Parathyroid adenoma (tissue), 2 donors: Measurements from ENCODE around the gene ARMS2.

Experiments
- H2AFZ ChIP-seq: fragments of 300-600 bp; sonication (generic); one replicate; pipeline ENCODE4 v1.7.0; 2017; ENCODE audit warnings: antibody characterized with exemption, mild to moderate bottlenecking
- H3K27ac ChIP-seq: fragments of 300-600 bp; sonication (generic); one replicate; pipeline ENCODE4 v1.7.0; 2017
- H3K27me3 ChIP-seq: fragments of 300-600 bp; sonication (generic); one replicate; pipeline ENCODE4 v1.7.0; 2017; ENCODE audit warnings: low read length; ENCODE audit not compliant: control insufficient read depth, insufficient read depth
- H3K36me3 ChIP-seq: fragments of 300-600 bp; sonication (generic); one replicate; pipeline ENCODE4 v1.7.0; 2017; ENCODE audit warnings: low read length; ENCODE audit not compliant: control insufficient read depth, insufficient read depth
- H3K4me1 ChIP-seq: fragments of 300-600 bp; sonication (generic); one replicate; pipeline ENCODE4 v1.7.0; 2017; ENCODE audit warnings: control low read depth
- H3K4me2 ChIP-seq: fragments of 300-600 bp; sonication (generic); one replicate; pipeline ENCODE4 v1.7.0; 2017; ENCODE audit warnings: low read length
- H3K4me3 ChIP-seq: fragments of 300-600 bp; sonication (generic); one replicate; pipeline ENCODE4 v1.7.0; 2017; ENCODE audit warnings: low read depth, low read length
- H3K79me2 ChIP-seq: fragments of 300-600 bp; sonication (generic); one replicate; pipeline ENCODE4 v1.7.0; 2017; ENCODE audit warnings: control low read depth
- H3K9ac ChIP-seq: fragments of 300-600 bp; sonication (generic); one replicate; pipeline ENCODE4 v1.7.0; 2017; ENCODE audit warnings: mild to moderate bottlenecking
- H3K9me3 ChIP-seq: fragments of 300-600 bp; sonication (generic); one replicate; pipeline ENCODE4 v1.7.0; 2017; ENCODE audit warnings: low read length; ENCODE audit not compliant: control insufficient read depth
- TF ChIP-seq, protein P1 (sequence below): fragments of 300-600 bp; sonication (generic); IDR thresholded peaks from one replicate; pipeline ENCODE4 v1.7.0; 2017; ENCODE audit warnings: antibody characterized with exemption, mild to moderate bottlenecking
- donor health status: primary hyperparathyroidism.

Gene ARMS2

DNA sequence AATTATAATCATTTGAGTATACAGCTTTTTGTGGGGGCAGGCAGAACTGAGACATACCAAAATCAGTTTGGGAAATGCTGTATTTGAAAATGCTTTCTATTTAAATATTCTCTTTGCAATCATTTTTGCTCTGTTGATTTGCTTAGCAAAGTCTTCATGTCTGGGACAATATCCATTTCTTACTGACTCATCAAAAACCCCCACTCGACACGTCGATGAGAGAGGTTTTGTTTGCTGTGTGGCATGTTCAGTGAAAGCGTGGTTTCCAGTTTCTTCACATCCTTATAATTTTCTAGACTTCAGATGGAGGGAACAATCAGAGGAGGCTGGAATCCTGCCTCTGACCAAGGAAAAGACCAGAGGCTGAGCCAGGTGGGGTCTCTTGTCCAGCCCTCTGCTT lies 35.8 kb downstream of the ARMS2 start:
- H2AFZ ChIP-seq = no peak overlapping the region
- no peaks in the 10 kb centered on the region for H3K4me1 ChIP-seq
- TF ChIP-seq, protein P1, sequence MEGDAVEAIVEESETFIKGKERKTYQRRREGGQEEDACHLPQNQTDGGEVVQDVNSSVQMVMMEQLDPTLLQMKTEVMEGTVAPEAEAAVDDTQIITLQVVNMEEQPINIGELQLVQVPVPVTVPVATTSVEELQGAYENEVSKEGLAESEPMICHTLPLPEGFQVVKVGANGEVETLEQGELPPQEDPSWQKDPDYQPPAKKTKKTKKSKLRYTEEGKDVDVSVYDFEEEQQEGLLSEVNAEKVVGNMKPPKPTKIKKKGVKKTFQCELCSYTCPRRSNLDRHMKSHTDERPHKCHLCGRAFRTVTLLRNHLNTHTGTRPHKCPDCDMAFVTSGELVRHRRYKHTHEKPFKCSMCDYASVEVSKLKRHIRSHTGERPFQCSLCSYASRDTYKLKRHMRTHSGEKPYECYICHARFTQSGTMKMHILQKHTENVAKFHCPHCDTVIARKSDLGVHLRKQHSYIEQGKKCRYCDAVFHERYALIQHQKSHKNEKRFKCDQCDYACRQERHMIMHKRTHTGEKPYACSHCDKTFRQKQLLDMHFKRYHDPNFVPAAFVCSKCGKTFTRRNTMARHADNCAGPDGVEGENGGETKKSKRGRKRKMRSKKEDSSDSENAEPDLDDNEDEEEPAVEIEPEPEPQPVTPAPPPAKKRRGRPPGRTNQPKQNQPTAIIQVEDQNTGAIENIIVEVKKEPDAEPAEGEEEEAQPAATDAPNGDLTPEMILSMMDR = no peak
- no peaks in the 10 kb centered on the region for H3K79me2 ChIP-seq
- H3K9me3 ChIP-seq = no peaks in the 10 kb centered on the region
- no peak overlapping the region for H3K4me2 ChIP-seq
- H3K27me3 ChIP-seq = no peaks in the 10 kb centered on the region
- no peak overlapping the region for H3K9ac ChIP-seq
- no peak overlapping the region for H3K4me3 ChIP-seq
- no peaks in the 10 kb centered on the region for H3K36me3 ChIP-seq
- H3K27ac ChIP-seq = no peak overlapping the region

DNA sequence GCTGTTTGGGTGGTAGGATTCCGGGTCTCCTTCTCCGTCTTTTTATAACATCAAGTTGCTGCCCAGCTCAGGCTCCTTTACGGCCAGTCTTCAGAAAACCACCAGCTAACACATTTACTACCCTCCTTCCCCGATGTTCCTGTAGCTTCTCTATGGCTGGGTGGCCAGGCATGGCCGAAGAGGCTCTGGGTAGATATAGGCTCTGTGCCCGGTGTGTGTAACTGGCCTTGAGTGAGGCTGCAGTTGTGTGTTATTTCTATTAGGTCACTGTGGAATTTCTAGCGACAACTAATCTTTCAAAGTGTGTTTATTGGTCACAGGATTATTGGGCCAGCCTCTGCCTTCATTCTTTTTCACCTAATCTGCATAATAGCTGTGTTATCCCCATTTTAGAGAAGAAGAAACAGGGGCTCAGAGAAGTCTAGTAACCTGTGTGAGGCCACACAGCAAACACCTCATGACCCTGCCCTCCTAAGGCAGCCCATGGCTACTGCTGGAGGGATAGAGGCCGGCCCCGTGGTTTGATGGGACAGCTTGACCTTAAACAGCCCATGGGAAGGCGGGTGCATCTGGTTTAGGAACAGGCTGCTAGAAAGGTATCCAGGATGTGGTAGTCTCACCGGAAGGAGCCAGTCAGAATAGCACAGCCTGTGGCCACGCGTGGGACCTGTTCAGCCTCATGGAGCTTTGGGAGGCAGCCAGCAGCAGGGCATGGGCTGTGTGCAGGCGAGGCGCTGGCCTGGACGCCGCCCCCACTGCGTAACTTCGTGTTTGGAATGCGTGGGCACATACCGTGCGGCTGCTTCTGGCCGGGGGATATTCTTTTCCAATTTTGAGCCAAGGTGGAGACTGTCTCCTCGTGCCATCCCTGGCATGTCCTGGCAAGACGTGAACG lies 36.6 kb downstream of the ARMS2 start:
- Histone ChIP-seq H3K36me3 (no peaks in the 10 kb centered on the region), H3K4me2 (no peak overlapping the region), H3K79me2 (no peaks in the 10 kb centered on the region), H3K4me3 (no peak overlapping the region), H3K4me1 (no peaks in the 10 kb centered on the region), H2AFZ (no peak overlapping the region), H3K9ac (no peak overlapping the region), H3K27ac (no peak overlapping the region), H3K9me3 (no peaks in the 10 kb centered on the region), H3K27me3 (no peaks in the 10 kb centered on the region)
- TF ChIP-seq, protein P1 = no peak

DNA sequence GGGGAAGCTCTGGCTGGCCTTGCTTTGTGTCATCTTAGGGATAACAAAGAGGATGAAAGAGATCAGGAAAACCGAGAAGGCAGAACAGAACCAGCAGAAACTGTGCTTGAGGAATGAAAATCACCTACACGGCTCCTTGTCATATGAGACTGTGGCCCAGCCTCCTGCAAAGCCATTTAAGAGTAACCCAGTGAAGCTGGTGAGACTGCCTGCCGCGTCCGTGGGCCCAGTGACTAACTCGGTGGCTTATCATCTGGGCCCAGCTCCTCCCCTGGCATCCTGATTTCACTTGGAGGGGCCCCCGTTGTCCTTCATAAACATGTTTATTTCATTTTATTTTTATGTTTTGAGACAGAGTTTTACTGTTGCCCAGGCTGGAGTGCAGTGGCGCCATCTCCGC lies 37.6 kb downstream of the ARMS2 start:
- H3K9me3 ChIP-seq = no peaks in the 10 kb centered on the region
- H3K27me3 ChIP-seq = no peaks in the 10 kb centered on the region
- H3K4me2 ChIP-seq = no peak overlapping the region
- no peak overlapping the region for H3K27ac ChIP-seq
- H3K9ac ChIP-seq = no peak overlapping the region
- no peak overlapping the region for H2AFZ ChIP-seq
- TF ChIP-seq, protein P1 = no peak
- H3K36me3 ChIP-seq = no peaks in the 10 kb centered on the region
- H3K4me1 ChIP-seq = no peaks in the 10 kb centered on the region
- H3K4me3 ChIP-seq = no peak overlapping the region
- H3K79me2 ChIP-seq = no peaks in the 10 kb centered on the region

DNA sequence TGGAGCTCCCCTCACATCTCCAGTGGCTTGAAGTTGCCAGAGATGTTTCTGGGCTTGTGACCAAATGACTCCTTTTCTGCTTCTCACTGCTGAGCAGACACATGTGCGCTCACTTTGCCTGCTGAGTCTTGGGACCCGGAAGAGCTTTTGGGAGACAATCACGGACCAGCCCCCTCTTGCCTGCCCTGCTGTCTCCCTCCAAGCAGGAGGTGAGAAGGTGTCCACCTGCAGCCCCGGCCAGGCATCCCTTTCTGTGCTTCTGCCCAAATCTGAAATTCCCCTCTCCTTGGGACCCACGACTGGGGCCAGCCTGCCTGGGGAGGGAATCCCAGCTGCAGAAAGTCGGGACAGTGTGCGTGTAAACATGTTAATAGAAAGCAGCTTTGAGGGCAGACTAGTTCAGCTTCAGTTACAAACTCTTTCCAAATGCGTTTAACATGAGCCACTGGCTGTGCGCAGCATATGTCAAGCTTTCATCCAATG lies 38.6 kb downstream of the ARMS2 start:
- no peaks in the 10 kb centered on the region for H3K4me1 ChIP-seq
- H3K9ac ChIP-seq = no peak overlapping the region

More for the DNA sequence above, 38.6 kb downstream of the ARMS2 start:
- Histone ChIP-seq H3K27ac (no peak overlapping the region), H3K79me2 (no peaks in the 10 kb centered on the region), H3K36me3 (no peaks in the 10 kb centered on the region), H3K4me2 (no peak overlapping the region), H2AFZ (no peak overlapping the region), H3K9me3 (no peaks in the 10 kb centered on the region), H3K4me3 (no peak overlapping the region), H3K27me3 (no peaks in the 10 kb centered on the region)
- TF ChIP-seq, protein P1 = no peak
